ENCODE results near the gene GAB2. TPM values are rescaled to one million over a fixed set of nuclear protein-coding genes. Genes with fewer than 3 reads are reported as not detected.

Gene GAB2
- total RNA-seq, 1 donor from 2014 or later: 39.9 TPM

DNA sequence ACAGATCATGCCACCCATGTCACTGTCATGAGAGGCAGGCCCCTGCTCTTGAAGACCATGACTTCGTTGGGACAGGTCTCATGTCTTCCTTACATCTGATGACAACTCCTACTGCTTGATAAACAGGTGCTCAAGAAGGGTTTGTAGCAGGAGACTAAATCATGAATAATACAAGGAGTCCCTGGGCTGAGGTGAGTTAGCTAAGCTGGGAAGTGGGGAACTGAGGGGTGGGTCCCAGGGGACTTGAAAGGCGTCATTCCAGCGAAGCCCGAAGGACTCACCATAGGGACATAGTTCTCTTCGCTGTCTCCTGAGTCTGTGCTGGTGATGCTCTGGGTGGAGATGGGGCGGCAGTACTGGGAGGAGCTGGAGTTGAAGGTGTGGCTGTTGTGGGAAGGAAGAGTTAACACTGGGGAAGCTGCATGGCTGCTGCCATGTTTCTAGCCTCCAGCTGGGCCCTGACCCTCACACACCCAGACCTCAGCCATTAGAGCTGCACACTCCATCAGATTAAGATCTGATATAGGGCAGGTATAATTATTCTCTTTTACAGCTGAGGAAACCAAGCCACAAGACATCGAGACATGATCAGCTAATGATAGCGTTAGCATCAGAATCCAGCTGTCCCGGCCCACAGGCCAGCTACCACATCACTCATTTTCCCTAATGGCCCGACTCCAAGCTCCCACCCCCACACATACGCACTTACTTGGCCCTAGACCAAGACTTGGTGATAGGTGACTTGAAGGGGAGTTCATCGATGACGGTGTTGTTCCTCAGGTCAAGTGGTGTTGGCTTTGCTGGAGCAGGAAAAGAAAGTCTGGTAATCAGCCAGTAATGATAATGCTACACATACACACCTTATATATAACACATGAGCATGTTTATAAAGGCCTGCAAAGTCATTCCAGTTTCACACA is 196.0 kb downstream of the GAB2 start:
- Mint-ChIP-seq H3K9me3 (no peaks in the 10 kb centered on the region), H3K27ac (no peak overlapping the region), H3K27me3 (ENCODE audit: low read depth) (no peaks in the 10 kb centered on the region), H3K4me3 (no peak overlapping the region), H3K4me1 (no peaks in the 10 kb centered on the region), H3K36me3 (peaks cover 38% of the 10 kb centered on the region)
- TF ChIP-seq, protein P1, sequence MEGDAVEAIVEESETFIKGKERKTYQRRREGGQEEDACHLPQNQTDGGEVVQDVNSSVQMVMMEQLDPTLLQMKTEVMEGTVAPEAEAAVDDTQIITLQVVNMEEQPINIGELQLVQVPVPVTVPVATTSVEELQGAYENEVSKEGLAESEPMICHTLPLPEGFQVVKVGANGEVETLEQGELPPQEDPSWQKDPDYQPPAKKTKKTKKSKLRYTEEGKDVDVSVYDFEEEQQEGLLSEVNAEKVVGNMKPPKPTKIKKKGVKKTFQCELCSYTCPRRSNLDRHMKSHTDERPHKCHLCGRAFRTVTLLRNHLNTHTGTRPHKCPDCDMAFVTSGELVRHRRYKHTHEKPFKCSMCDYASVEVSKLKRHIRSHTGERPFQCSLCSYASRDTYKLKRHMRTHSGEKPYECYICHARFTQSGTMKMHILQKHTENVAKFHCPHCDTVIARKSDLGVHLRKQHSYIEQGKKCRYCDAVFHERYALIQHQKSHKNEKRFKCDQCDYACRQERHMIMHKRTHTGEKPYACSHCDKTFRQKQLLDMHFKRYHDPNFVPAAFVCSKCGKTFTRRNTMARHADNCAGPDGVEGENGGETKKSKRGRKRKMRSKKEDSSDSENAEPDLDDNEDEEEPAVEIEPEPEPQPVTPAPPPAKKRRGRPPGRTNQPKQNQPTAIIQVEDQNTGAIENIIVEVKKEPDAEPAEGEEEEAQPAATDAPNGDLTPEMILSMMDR (IDR thresholded peaks at IDR 0.05; ENCODE audit: unreplicated experiment): no peak
- DNase-seq (ENCODE audit: low spot score in 2 of 2, unreplicated experiment in 2 of 2): no peak

DNA sequence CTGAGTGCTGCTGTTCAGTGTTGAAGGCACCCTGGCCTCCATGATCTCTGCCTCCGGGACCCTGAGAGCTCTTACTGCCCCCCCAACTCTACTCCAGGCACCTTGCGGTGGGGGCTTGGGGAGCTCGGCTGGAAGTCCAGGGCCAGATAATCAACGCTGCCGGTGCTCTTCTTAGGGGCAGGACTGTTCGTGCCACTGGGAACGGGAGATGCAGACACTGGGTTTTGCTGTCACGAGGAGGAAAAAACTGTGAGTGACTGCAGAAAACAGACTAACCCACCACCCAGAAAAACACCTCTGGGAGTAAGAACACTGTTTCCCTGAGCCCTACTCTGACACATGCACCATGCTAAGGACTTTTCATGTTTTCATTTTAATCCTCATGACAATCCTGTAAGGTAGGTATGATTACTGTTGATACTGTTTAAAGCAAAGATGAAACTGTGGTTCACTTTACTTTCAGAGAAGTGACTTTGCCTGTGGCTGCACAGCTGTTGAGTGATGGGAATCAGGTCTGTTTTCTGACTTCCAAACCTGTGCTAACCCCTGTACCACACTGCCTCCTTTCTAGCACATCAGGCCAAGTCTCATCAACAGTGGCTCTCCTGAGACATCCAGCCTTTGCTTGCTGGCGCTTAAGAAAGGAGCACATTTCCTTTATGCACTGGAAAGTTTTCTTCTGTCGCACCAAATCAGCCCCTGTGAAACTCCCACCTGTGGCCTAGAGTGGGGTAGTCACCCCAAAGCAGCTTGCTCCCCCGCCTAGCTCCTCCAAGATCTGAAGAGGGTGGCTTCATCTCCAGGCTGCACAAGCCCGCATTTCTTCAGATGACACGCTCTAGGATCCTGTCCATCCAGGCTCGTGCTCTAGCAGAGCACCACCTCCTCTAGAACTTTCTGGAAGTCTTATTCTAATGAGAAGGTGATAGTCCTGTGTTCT is 197.1 kb downstream of the GAB2 start:
- H3K4me3 Mint-ChIP-seq: no peak overlapping the region
- no peak overlapping the region for H3K27ac Mint-ChIP-seq
- no peaks in the 10 kb centered on the region for H3K9me3 Mint-ChIP-seq
- H3K27me3 Mint-ChIP-seq (ENCODE audit: low read depth): no peaks in the 10 kb centered on the region
- peak in 1 of 2 experiments; percentile 24 for DNase-seq (ENCODE audit: low spot score in 2 of 2, unreplicated experiment in 2 of 2)
- TF ChIP-seq, protein P1 (IDR thresholded peaks at IDR 0.05; ENCODE audit: unreplicated experiment): no peak
- H3K36me3 Mint-ChIP-seq: peaks cover 39% of the 10 kb centered on the region
- H3K4me1 Mint-ChIP-seq: no peaks in the 10 kb centered on the region

DNA sequence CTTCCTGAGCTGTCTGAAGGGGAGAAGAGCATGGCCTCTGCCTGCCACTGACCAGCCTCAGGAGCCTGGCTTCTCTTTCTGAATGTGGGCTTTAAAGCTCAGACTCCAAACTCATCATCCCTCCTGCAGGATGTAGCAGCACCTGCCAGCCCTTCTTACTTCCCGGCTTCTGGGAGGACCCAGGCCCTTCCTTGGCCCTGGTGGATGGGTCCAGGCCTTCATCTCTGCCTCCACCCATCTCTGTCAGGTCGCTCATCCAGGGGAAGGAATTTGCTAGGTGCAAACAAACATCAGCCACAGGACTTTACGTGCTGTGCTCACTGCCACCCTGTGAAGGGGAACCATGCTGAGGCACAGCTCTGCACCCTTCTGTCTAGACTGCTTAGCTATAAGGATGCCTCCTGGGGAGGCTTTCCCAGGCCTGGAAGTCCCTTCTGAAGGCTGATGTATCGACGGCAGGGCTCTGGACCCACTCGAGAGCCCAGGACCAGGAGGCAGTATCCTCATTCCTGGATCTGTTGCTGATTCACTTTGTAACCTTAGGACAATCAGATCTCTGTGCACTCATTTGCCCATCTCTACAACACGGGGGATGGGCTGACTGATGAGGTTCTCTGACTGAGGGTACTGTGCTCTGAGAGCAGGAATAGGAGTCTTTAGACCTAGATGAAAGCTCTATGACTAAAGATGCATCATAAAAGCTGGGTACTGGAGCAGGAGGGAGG is 198.0 kb downstream of the GAB2 start:
- Mint-ChIP-seq H3K4me3 (no peak overlapping the region), H3K27me3 (ENCODE audit: low read depth) (no peaks in the 10 kb centered on the region), H3K36me3 (peaks cover 32% of the 10 kb centered on the region), H3K4me1 (no peaks in the 10 kb centered on the region), H3K27ac (no peak overlapping the region), H3K9me3 (no peaks in the 10 kb centered on the region)
- TF ChIP-seq, protein P1 (IDR thresholded peaks at IDR 0.05; ENCODE audit: unreplicated experiment): no peak
- DNase-seq (ENCODE audit: low spot score in 2 of 2, unreplicated experiment in 2 of 2): peak in 1 of 2 experiments; percentile 31

DNA sequence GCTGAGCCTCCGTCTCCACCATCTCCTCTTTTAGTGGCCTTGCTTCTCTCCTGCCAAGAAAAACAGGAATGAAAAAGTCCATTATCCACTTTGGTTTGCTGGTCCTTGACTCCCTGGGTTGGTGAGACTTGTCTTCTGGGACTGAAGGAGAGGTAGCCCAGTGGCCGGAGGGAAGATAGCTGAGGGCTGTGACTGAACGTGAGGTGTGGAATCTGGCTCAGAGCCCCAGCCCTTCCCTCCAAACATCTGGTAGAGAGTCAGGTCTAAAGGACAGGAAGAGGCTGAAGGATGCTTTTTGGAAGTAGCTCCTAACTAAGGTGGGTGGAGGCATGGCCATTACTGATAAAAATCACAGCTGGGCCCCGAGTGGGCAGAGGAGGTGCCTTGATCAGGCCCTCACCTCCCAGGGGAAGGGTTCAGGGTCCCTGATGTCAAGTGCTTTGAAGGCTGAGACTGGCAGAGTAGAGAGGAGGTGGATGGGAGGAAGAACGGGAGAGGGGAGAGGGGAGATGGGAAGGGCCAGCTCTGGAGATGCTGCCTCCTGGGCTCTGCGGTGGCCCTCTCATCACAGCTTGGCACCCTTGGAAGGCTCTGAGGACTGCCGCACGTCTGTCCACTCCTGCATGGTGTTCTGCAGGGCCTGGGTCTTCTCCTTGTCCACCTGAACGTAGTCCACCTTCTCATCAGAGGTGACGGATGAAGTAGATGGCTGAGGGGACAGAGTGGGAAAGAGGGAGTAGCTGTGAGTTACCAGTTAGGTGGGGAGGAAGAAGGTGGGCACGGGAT is 198.7 kb downstream of the GAB2 start:
- Mint-ChIP-seq H3K27me3 (ENCODE audit: low read depth) (no peaks in the 10 kb centered on the region), H3K4me1 (no peaks in the 10 kb centered on the region), H3K4me3 (no peak overlapping the region), H3K36me3 (peaks cover 29% of the 10 kb centered on the region), H3K9me3 (no peaks in the 10 kb centered on the region), H3K27ac (no peak overlapping the region)
- DNase-seq (ENCODE audit: low spot score in 2 of 2, unreplicated experiment in 2 of 2): no peak
- TF ChIP-seq, protein P1 (IDR thresholded peaks at IDR 0.05; ENCODE audit: unreplicated experiment): no peak

Data from mesothelial cell of epicardium (in vitro differentiated cells).